ENCODE data around the gene MRPL47. TPM values are rescaled to one million over a fixed set of nuclear protein-coding genes. Genes with fewer than 3 reads are reported as not detected.

Gene MRPL47
- total RNA-seq, 2 donors from 2014 or later, result 22.1 to 28.0 TPM

GRCh38 chr3:179544981-179545645, 59.3 kb downstream of the MRPL47 start:
- TF ChIP-seq CTCF (IDR thresholded peaks at IDR 0.05), result no peak
- Histone ChIP-seq H3K4me3 (no peak overlapping the region), H3K27me3 (replicated peaks; ENCODE audit: insufficient read depth) (no peaks in the 10 kb centered on the region), H3K4me1 (ENCODE audit: control insufficient read depth in 1 of 2, low read depth in 2 of 2) (no peaks in the 10 kb centered on the region), H3K36me3 (no peaks in the 10 kb centered on the region), H3K27ac (no peak overlapping the region), H3K9me3 (no peaks in the 10 kb centered on the region)
- ATAC-seq (ENCODE audit: insufficient number of reproducible peaks, low FRiP score, low read depth) (no peak), DNase-seq (ENCODE audit: low spot score) (no peak)

DNA sequence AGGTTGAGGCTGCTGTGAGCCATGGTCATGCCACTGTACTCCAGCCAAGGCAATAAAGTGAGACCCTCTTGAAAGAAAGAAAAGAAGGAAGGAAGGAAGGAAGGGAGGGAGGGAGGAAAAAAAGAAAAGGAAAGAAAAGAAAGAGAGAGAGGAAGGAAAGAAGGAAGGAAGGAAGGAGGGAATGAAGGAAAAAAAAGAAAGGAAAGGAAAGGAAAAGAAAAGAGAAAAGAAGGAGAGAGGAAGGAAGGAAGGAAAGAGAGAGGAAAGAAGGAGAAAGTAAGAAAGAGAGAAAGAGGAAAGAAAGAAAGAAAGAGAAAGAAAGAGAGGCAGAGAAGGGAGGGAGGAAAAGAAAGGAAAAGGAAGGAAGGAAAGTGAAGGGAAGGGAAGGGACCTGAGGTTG, 62.1 kb downstream of the MRPL47 start:
- Histone ChIP-seq H3K4me3 (no peak overlapping the region), H3K27me3 (replicated peaks; ENCODE audit: insufficient read depth) (no peaks in the 10 kb centered on the region), H3K9me3 (no peaks in the 10 kb centered on the region), H3K4me1 (ENCODE audit: control insufficient read depth in 1 of 2, low read depth in 2 of 2) (no peaks in the 10 kb centered on the region), H3K27ac (no peak overlapping the region), H3K36me3 (no peaks in the 10 kb centered on the region)
- TF ChIP-seq CTCF (IDR thresholded peaks at IDR 0.05), result no peak
- ATAC-seq (ENCODE audit: insufficient number of reproducible peaks, low FRiP score, low read depth) (no peak), DNase-seq (ENCODE audit: low spot score) (no peak)

DNA sequence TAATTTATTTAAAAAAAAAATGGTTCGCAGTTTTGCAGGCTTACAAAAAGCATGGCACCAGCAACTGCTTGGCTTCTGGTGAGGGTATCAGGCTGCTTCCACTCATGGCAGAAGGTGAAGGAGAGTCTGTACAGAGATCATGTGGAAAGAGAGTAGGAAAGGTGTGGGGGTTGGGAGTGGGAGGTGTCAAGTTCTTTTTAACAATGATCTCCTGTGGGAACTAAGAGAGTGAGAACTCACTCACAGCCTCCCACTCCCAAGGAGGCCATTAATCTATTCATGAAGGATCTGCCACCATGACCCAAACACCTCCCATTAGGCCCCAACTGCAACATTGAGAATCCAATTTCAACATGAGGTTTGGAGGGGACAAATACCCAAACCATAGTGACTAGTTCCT, 62.8 kb downstream of the MRPL47 start:
- Histone ChIP-seq H3K9me3 (no peaks in the 10 kb centered on the region), H3K36me3 (no peaks in the 10 kb centered on the region), H3K4me1 (ENCODE audit: control insufficient read depth in 1 of 2, low read depth in 2 of 2) (no peaks in the 10 kb centered on the region), H3K27ac (no peak overlapping the region), H3K4me3 (no peak overlapping the region), H3K27me3 (replicated peaks; ENCODE audit: insufficient read depth) (no peaks in the 10 kb centered on the region)
- ATAC-seq (ENCODE audit: insufficient number of reproducible peaks, low FRiP score, low read depth) (no peak), DNase-seq (ENCODE audit: low spot score) (no peak)
- no peak for TF ChIP-seq CTCF (IDR thresholded peaks at IDR 0.05)

GRCh38 chr3:179541094-179541493, 63.3 kb downstream of the MRPL47 start:
- no peak for ATAC-seq (ENCODE audit: insufficient number of reproducible peaks, low FRiP score, low read depth)
- H3K27me3 ChIP-seq (replicated peaks; ENCODE audit: insufficient read depth), result no peaks in the 10 kb centered on the region
- TF ChIP-seq CTCF (IDR thresholded peaks at IDR 0.05), result no peak
- H3K9me3 ChIP-seq, result no peaks in the 10 kb centered on the region
- DNase-seq (ENCODE audit: low spot score), result no peak
- H3K4me3 ChIP-seq, result no peak overlapping the region
- no peak overlapping the region for H3K27ac ChIP-seq
- H3K4me1 ChIP-seq (ENCODE audit: control insufficient read depth in 1 of 2, low read depth in 2 of 2), result no peaks in the 10 kb centered on the region
- H3K36me3 ChIP-seq, result no peaks in the 10 kb centered on the region

Other genes with a start within 250 kb of the MRPL47 start
- gene GNB4, start 153.2 kb downstream of the MRPL47 start, total RNA-seq, result 10 to 100 TPM; 66.2 to 66.7 TPM
- 10 to 100 TPM in 1 of 2 donors, 1 to 10 TPM in 1; 9.7 to 50.3 TPM for gene ACTL6A, start 41.7 kb downstream of the MRPL47 start, total RNA-seq
- gene NDUFB5, start 156 bp upstream of the MRPL47 start, total RNA-seq, result 10 to 100 TPM; 47.1 to 56.0 TPM
- gene USP13, start 48.4 kb upstream of the MRPL47 start, total RNA-seq, result 1 to 10 TPM; 5.1 to 8.2 TPM